BLaER1 (cell line): ENCODE data around the gene RIPOR3.
A peak's percentile ranks its signal among the peaks of the same experiment; 100 is the strongest.
"Not testable (repeated sequence)": the region's sequence is repeated elsewhere in the genome, so short reads cannot be mapped to it uniquely, and the experiment has no call there.

Experiments
- H3K27ac ChIP-seq: shearing (Covaris generic); formaldehyde crosslinking; 2 replicates; pipeline ENCODE4 v1.8.1; 2022
- H3K27me3 ChIP-seq: shearing (Covaris generic); formaldehyde crosslinking; 2 replicates; pipeline ENCODE4 v1.8.1; 2022
- H3K36me3 ChIP-seq: shearing (Covaris generic); formaldehyde crosslinking; 2 replicates; pipeline ENCODE4 v1.8.1; 2022
- H3K4me1 ChIP-seq: shearing (Covaris generic); formaldehyde crosslinking; 2 replicates; pipeline ENCODE4 v1.8.1; 2022
- H3K4me2 ChIP-seq: shearing (Covaris generic); formaldehyde crosslinking; 2 replicates; pipeline ENCODE4 v1.8.1; 2022
- H3K4me3 ChIP-seq: shearing (Covaris generic); formaldehyde crosslinking; 2 replicates; pipeline ENCODE4 v1.8.1; 2022
- H3K9ac ChIP-seq: shearing (Covaris generic); formaldehyde crosslinking; 2 replicates; pipeline ENCODE4 v1.8.1; 2022
- H3K9me3 ChIP-seq: shearing (Covaris generic); formaldehyde crosslinking; 2 replicates; pipeline ENCODE4 v1.8.1; 2022
- H4K20me1 ChIP-seq: shearing (Covaris generic); formaldehyde crosslinking; 2 replicates; pipeline ENCODE4 v1.8.1; 2022
- Cebpa-rat ChIP-seq: shearing (Covaris generic); IDR thresholded peaks from 2 replicates; pipeline ENCODE4 v1.8.1; 2022

RIPOR3 gene

GRCh38 chr20:50654904-50655303 is 36.4 kb downstream of the RIPOR3 start:
- Histone ChIP-seq H3K4me2 (peak overlapping the region; percentile 76), H3K36me3 (no peaks in the 10 kb centered on the region), H3K9me3 (peaks cover 15% of the 10 kb centered on the region; the same call in 1 of the 2 replicates), H3K27ac (peak overlapping the region; percentile 91), H3K9ac (peak overlapping the region; percentile 56; the same call in 1 of the 2 replicates), H3K4me3 (no peak overlapping the region), H3K4me1 (peaks cover 95% of the 10 kb centered on the region), H3K27me3 (no peaks in the 10 kb centered on the region), H4K20me1 (no peaks in the 10 kb centered on the region)
- TF ChIP-seq Cebpa-rat = no peak

- Histone ChIP-seq H3K4me3 (no peak overlapping the region), H3K4me1 (peaks cover 82% of the 10 kb centered on the region), H4K20me1 (no peaks in the 10 kb centered on the region), H3K36me3 (no peaks in the 10 kb centered on the region), H3K27me3 (no peaks in the 10 kb centered on the region), H3K9me3 (peaks cover 29% of the 10 kb centered on the region), H3K4me2 (peak overlapping the region; percentile 76), H3K9ac (peak overlapping the region; percentile 65; the same call in 1 of the 2 replicates), H3K27ac (peak overlapping the region; percentile 91)
- TF ChIP-seq Cebpa-rat = no peak
These were observed 38.5 kb downstream of the RIPOR3 start for GRCh38 chr20:50652702-50653294.

GRCh38 chr20:50651676-50652075 is 39.7 kb downstream of the RIPOR3 start:
- peak overlapping the region; percentile 76 for H3K4me2 ChIP-seq

GRCh38 chr20:50649590-50649989 is 41.8 kb downstream of the RIPOR3 start:
- Histone ChIP-seq H3K4me2 (no peak overlapping the region), H4K20me1 (no peaks in the 10 kb centered on the region), H3K4me1 (peaks cover 75% of the 10 kb centered on the region), H3K4me3 (no peak overlapping the region), H3K36me3 (no peaks in the 10 kb centered on the region), H3K27ac (peak overlapping the region; percentile 55), H3K9ac (no peak overlapping the region), H3K9me3 (peaks cover 43% of the 10 kb centered on the region), H3K27me3 (no peaks in the 10 kb centered on the region)
- no peak for TF ChIP-seq Cebpa-rat

More at GRCh38 chr20:50651676-50652075, 39.7 kb downstream of the RIPOR3 start:
- H3K9ac ChIP-seq = peak overlapping the region; percentile 70
- no peak for TF ChIP-seq Cebpa-rat
- H3K36me3 ChIP-seq = no peaks in the 10 kb centered on the region
- peaks cover 75% of the 10 kb centered on the region for H3K4me1 ChIP-seq
- no peaks in the 10 kb centered on the region for H3K27me3 ChIP-seq
- peak overlapping the region; percentile 91 for H3K27ac ChIP-seq
- no peak overlapping the region for H3K4me3 ChIP-seq
- H4K20me1 ChIP-seq = no peaks in the 10 kb centered on the region
- peaks cover 38% of the 10 kb centered on the region for H3K9me3 ChIP-seq

- Histone ChIP-seq H3K9me3 (peaks cover 43% of the 10 kb centered on the region), H3K36me3 (no peaks in the 10 kb centered on the region), H3K4me3 (no peak overlapping the region), H3K9ac (no peak overlapping the region), H3K27ac (no peak overlapping the region), H3K4me2 (no peak overlapping the region), H3K4me1 (peaks cover 75% of the 10 kb centered on the region), H4K20me1 (no peaks in the 10 kb centered on the region), H3K27me3 (no peaks in the 10 kb centered on the region)
- no peak for TF ChIP-seq Cebpa-rat
These were observed 42.7 kb downstream of the RIPOR3 start for GRCh38 chr20:50648651-50649050.

- Histone ChIP-seq H3K4me2 (peak overlapping the region; percentile 75), H3K27ac (peak overlapping the region; percentile 75), H3K36me3 (no peaks in the 10 kb centered on the region), H3K9me3 (peaks cover 42% of the 10 kb centered on the region), H3K9ac (peak overlapping the region; percentile 67; the same call in 1 of the 2 replicates), H3K4me1 (peaks cover 75% of the 10 kb centered on the region), H3K27me3 (no peaks in the 10 kb centered on the region), H3K4me3 (0 out of 2 replicates have a peak overlapping the region, but pooled peaks have one; percentile 33), H4K20me1 (no peaks in the 10 kb centered on the region)
- TF ChIP-seq Cebpa-rat = no peak
These were observed 44.8 kb downstream of the RIPOR3 start for GRCh38 chr20:50646483-50646996.

GRCh38 chr20:50645253-50646068 is 45.9 kb downstream of the RIPOR3 start:
- H3K27me3 ChIP-seq = no peaks in the 10 kb centered on the region
- H4K20me1 ChIP-seq = no peaks in the 10 kb centered on the region
- TF ChIP-seq Cebpa-rat = no peak
- no peaks in the 10 kb centered on the region for H3K36me3 ChIP-seq
- H3K4me1 ChIP-seq = peaks cover 76% of the 10 kb centered on the region
- H3K9ac ChIP-seq = peak overlapping the region; percentile 67
- H3K4me3 ChIP-seq = no peak overlapping the region
- H3K4me2 ChIP-seq = peak overlapping the region; percentile 75
- peak overlapping the region; percentile 75 for H3K27ac ChIP-seq
- peaks cover 34% of the 10 kb centered on the region for H3K9me3 ChIP-seq

GRCh38 chr20:50642288-50642803 is 49.0 kb downstream of the RIPOR3 start:
- peak overlapping the region; percentile 29; the same call in 1 of the 2 replicates for H3K9ac ChIP-seq
- H3K4me2 ChIP-seq = peak overlapping the region; percentile 94
- no peak overlapping the region for H3K4me3 ChIP-seq
- peaks cover 11% of the 10 kb centered on the region for H3K9me3 ChIP-seq
- H3K27ac ChIP-seq = peak overlapping the region; percentile 41; the same call in 1 of the 2 replicates
- peaks cover 97% of the 10 kb centered on the region for H3K4me1 ChIP-seq
- no peaks in the 10 kb centered on the region for H4K20me1 ChIP-seq
- no peaks in the 10 kb centered on the region for H3K27me3 ChIP-seq
- no peaks in the 10 kb centered on the region for H3K36me3 ChIP-seq
- TF ChIP-seq Cebpa-rat = no peak

- H3K4me1 ChIP-seq = peaks cover 99% of the 10 kb centered on the region
- H3K4me2 ChIP-seq = peak overlapping the region; percentile 94
- H3K27me3 ChIP-seq, H3K36me3 ChIP-seq, H4K20me1 ChIP-seq, H3K9me3 ChIP-seq, H3K4me3 ChIP-seq: not testable (repeated sequence)
- H3K9ac ChIP-seq = peak overlapping the region; percentile 29; the same call in 1 of the 2 replicates
- peak overlapping the region; percentile 41; the same call in 1 of the 2 replicates for H3K27ac ChIP-seq
These were observed 49.6 kb downstream of the RIPOR3 start for GRCh38 chr20:50641625-50642287.

GRCh38 chr20:50639971-50640711 is 51.2 kb downstream of the RIPOR3 start:
- H3K4me2 ChIP-seq = peak overlapping the region; percentile 94
- not testable (repeated sequence) for H4K20me1 ChIP-seq, H3K4me3 ChIP-seq, H3K9me3 ChIP-seq, H3K9ac ChIP-seq, H3K27me3 ChIP-seq, H3K36me3 ChIP-seq
- 0 out of 2 replicates have a peak overlapping the region, but pooled peaks have one; percentile 13 for H3K27ac ChIP-seq
- peaks cover 99% of the 10 kb centered on the region for H3K4me1 ChIP-seq

- Histone ChIP-seq H3K4me1 (peaks cover 86% of the 10 kb centered on the region), H3K27ac (peak overlapping the region; percentile 22; the same call in 1 of the 2 replicates), H3K4me2 (peak overlapping the region; percentile 94)
- not testable (repeated sequence) for H3K9ac ChIP-seq, H3K4me3 ChIP-seq, H3K27me3 ChIP-seq, H3K36me3 ChIP-seq, H4K20me1 ChIP-seq, H3K9me3 ChIP-seq
These were observed 53.1 kb downstream of the RIPOR3 start for GRCh38 chr20:50638015-50638847.
